Stimulated activated CD4-positive, alpha-beta T cell treated with anti-CD3 and anti-CD28 coated beads, Interleukin-1b, Interleukin-23, amount 100 ng/mL, for 24 hours (primary cell): Measurements from ENCODE around the gene CRYGC.
"Not testable (repeated sequence)": the region's sequence is repeated elsewhere in the genome, so short reads cannot be mapped to it uniquely, and the experiment has no call there.

ENCODE experiments used
- DNase-seq, 4 experiments: peaks; one replicate each; pipeline ENCODE4 v3.0.0-alpha.2; 2020; ENCODE audit warnings: low read depth in 4 of 4, low spot score in 1 of 4

Gene CRYGC

GRCh38 chr2:208138334-208138733 lies 8.7 kb upstream of the CRYGC start:
- not testable (repeated sequence) for DNase-seq

- DNase-seq: no peak
These were observed 7.1 kb upstream of the CRYGC start for GRCh38 chr2:208136716-208137094.

GRCh38 chr2:208135794-208136715 lies 6.4 kb upstream of the CRYGC start:
- DNase-seq: no peak

- no peak for DNase-seq
These were observed 5.4 kb upstream of the CRYGC start for GRCh38 chr2:208134928-208135586.

- no peak for DNase-seq
These were observed 1.1 kb upstream of the CRYGC start for GRCh38 chr2:208130712-208131110.

- DNase-seq: no peak
These were observed 1.5 kb downstream of the CRYGC start for GRCh38 chr2:208128136-208128535.

- DNase-seq: no peak
These were observed 2.5 kb downstream of the CRYGC start for GRCh38 chr2:208127090-208127489.

GRCh38 chr2:208125251-208125650 lies 4.4 kb downstream of the CRYGC start:
- DNase-seq: no peak

GRCh38 chr2:208124013-208124715 lies 5.5 kb downstream of the CRYGC start, which contains the start of gene CRYGD:
CRYGD (minus strand) TSS chr2:208124524; CDS start chr2:208124473, 51 bp downstream.
- DNase-seq: peak in 1 of 4 experiments; percentile 0

GRCh38 chr2:208122248-208122647 lies 7.4 kb downstream of the CRYGC start:
- no peak for DNase-seq

- DNase-seq: no peak
These were observed 10.7 kb downstream of the CRYGC start for GRCh38 chr2:208118918-208119317.

GRCh38 chr2:208117390-208117789 lies 12.2 kb downstream of the CRYGC start:
- not testable (repeated sequence) for DNase-seq

- DNase-seq: no peak
These were observed 16.7 kb downstream of the CRYGC start for GRCh38 chr2:208112969-208113368.

GRCh38 chr2:208112273-208112745 lies 17.3 kb downstream of the CRYGC start:
- not testable (repeated sequence) for DNase-seq

GRCh38 chr2:208103616-208104015 lies 26.0 kb downstream of the CRYGC start:
- DNase-seq: no peak

GRCh38 chr2:208101716-208102631 lies 27.7 kb downstream of the CRYGC start:
- DNase-seq: no peak

- no peak for DNase-seq
These were observed 29.8 kb downstream of the CRYGC start for GRCh38 chr2:208099682-208100470.

- DNase-seq: not testable (repeated sequence)
These were observed 30.9 kb downstream of the CRYGC start for GRCh38 chr2:208098701-208099100.

- no peak for DNase-seq
These were observed 31.4 kb downstream of the CRYGC start for GRCh38 chr2:208098267-208098666.

- DNase-seq: no peak
These were observed 31.8 kb downstream of the CRYGC start for GRCh38 chr2:208097801-208098200.
